ENCODE results near the gene CSTF3.

CSTF3 gene

GRCh38 chr11:33040862-33041453 lies 120.3 kb downstream of the CSTF3 start:
- DNase-seq (ENCODE audit: low read depth): no peak

GRCh38 chr11:33040033-33040861 lies 121.0 kb downstream of the CSTF3 start:
- no peak for DNase-seq (ENCODE audit: low read depth)

GRCh38 chr11:33039274-33040032 lies 121.8 kb downstream of the CSTF3 start, which contains the start of gene TCP11L1:
Gene TCP11L1, plus strand, starts transcription at chr11:33039572. Its CDS starts 4,202 bp downstream, at chr11:33043774.
- peak; percentile 67 for DNase-seq (ENCODE audit: low read depth)

GRCh38 chr11:33035011-33035410 lies 126.3 kb downstream of the CSTF3 start:
- no peak for DNase-seq (ENCODE audit: low read depth)

Measured in stimulated activated CD8-positive, alpha-beta memory T cell treated with anti-CD3 and anti-CD28 coated beads, Interleukin-12 subunit alpha, Interleukin-12 subunit beta, amount 100 ng/mL, for 1 hour (primary cell).